SK-N-MC (cell line): ENCODE measurements around the gene ABRACL.

Experiments used
- EZH2 ChIP-seq: fragments of 200-600 bp; sonication (generic); IDR thresholded peaks from one replicate; pipeline ENCODE4 v1.6.1; 2017; ENCODE audit warnings: antibody characterized with exemption
- POLR2AphosphoS5 ChIP-seq: IDR thresholded peaks from 2 replicates; pipeline ENCODE4 v1.6.1; 2012; ENCODE audit warnings: mild to moderate bottlenecking, low read depth, low read length, borderline replicate concordance

DNA sequence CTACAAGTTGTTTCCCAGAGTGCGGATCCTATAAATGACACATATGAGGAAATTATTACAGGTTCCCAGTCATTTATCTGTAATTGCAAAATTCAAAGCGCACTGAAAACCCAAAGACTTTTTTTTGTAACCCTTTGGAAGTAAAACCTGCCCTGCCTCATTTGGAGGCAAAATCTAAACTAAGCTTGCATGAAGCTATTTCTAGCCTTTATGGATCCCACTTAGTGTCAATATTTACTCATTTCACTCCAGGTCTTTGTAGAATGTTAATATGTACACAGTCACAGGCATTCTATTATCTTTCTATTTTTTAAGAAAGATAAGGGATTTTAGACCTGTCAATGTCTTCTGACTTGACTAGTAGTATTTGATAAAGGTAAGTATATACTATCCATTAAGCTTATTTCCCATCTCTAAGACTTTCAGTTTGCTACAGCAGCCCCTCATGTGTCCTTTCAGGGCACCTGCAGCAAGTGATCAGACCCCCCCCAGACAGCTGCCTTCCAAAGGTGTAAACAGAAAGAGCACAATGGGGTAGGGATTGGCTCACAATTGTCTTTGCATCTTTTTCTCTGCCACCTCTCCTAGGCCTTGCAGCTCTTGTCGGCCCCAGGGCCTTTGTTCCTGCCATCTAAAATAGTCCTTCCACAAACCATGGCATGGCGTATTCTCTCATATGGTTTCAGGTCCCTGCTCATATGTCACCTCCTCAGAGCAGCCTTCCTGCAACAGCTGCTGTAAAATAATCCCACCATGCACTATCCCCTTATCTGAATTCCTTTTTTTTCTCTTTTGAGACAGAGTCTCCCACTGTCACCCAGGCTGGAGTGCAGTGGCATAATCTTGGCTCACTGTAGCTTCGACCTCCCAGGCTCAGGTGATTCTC is 39.2 kb upstream of the ABRACL start:
- TF ChIP-seq POLR2AphosphoS5 (no peak), EZH2 (no peak)
